ENCODE results near the gene RNF180. TPM values are rescaled to one million over a fixed set of nuclear protein-coding genes. Genes with fewer than 3 reads are reported as not detected.

Gene RNF180
- total and polyA plus RNA-seq, 2 donors (not counting 1 experiment from before 2014, with no cell fraction given): not detected

DNA sequence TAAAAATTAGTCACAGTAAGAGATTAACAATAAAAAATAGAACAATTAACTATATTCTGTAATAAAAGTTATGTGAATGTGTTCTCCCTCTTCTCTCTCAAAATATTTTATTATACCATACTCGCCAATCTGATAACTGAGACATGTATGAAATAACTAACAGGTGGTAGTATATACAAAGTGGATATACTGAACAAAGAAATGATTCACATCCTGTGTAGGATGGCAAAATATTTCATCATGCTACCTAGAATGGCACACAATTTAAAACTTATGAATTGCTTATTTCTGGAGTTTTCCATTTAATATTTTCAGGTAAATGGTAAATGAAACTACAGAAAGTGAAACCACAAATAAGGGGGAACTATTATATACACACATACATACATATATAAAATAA, 152.5 kb downstream of the RNF180 start:
- ChIA-PET POLR2A (no interaction called here), CTCF (no interaction called here)
- H3K4me1 Mint-ChIP-seq: no peaks in the 10 kb centered on the region
- H3K36me3 ChIP-seq (replicated peaks in 1 of 2; ENCODE audit: control extremely low read depth in 1 of 2, control insufficient read depth in 1 of 2, extremely low read depth in 1 of 2, insufficient read depth in 2 of 2, low read length in 1 of 2): no peaks in the 10 kb centered on the region
- DNase-seq (no peak), ATAC-seq (ENCODE audit: low read depth) (no peak)
- H3K79me2 ChIP-seq (ENCODE audit: control insufficient read depth, insufficient read depth, low read length): no peaks in the 10 kb centered on the region
- TF ChIP-seq EZH2 (IDR thresholded peaks at IDR 0.05; ENCODE audit: borderline replicate concordance, insufficient read depth, low read depth, low read length, poor library complexity, severe bottlenecking): no peak
- TF ChIP-seq, protein P1, sequence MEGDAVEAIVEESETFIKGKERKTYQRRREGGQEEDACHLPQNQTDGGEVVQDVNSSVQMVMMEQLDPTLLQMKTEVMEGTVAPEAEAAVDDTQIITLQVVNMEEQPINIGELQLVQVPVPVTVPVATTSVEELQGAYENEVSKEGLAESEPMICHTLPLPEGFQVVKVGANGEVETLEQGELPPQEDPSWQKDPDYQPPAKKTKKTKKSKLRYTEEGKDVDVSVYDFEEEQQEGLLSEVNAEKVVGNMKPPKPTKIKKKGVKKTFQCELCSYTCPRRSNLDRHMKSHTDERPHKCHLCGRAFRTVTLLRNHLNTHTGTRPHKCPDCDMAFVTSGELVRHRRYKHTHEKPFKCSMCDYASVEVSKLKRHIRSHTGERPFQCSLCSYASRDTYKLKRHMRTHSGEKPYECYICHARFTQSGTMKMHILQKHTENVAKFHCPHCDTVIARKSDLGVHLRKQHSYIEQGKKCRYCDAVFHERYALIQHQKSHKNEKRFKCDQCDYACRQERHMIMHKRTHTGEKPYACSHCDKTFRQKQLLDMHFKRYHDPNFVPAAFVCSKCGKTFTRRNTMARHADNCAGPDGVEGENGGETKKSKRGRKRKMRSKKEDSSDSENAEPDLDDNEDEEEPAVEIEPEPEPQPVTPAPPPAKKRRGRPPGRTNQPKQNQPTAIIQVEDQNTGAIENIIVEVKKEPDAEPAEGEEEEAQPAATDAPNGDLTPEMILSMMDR (IDR thresholded peaks at IDR 0.05): no peak
- no peaks in the 10 kb centered on the region for H3K9me3 ChIP-seq (ENCODE audit: control extremely low read depth in 1 of 3, control insufficient read depth in 2 of 3, insufficient read depth in 1 of 3, low read length in 2 of 3)
- no CpG with 5 or more reads among the region's 1 CpG for WGBS (ENCODE audit: insufficient coverage)
- H3K27me3 Mint-ChIP-seq: no peaks in the 10 kb centered on the region
- H4K20me1 ChIP-seq (ENCODE audit: control insufficient read depth, insufficient read depth, low read length, poor library complexity, severe bottlenecking): no peaks in the 10 kb centered on the region
- no peak overlapping the region for H2AFZ ChIP-seq (ENCODE audit: insufficient read depth, low read depth, low read length, poor library complexity, severe bottlenecking)
- no peak overlapping the region for H3K4me3 ChIP-seq (ENCODE audit: control extremely low read depth in 1 of 5, extremely low read depth in 1 of 5, insufficient read depth in 1 of 5, low read depth in 2 of 5, low read length in 4 of 5)
- H3K9ac ChIP-seq (ENCODE audit: low read length): no peak overlapping the region
- no peaks in the 10 kb centered on the region for H3K9me3 Mint-ChIP-seq (ENCODE audit: insufficient read depth)
- no peak overlapping the region for H3K27ac Mint-ChIP-seq
- intact Hi-C loops (cut with micrococcal nuclease): no loop called here
- no peaks in the 10 kb centered on the region for H3K27me3 ChIP-seq (replicated peaks in 1 of 4; ENCODE audit: control extremely low read depth in 1 of 4, control insufficient read depth in 3 of 4, insufficient read depth in 4 of 4, low read length in 3 of 4)
- H3K27ac ChIP-seq (ENCODE audit: low read length in 2 of 2): no peak overlapping the region
- H3K4me3 Mint-ChIP-seq: no peak overlapping the region
- H3K4me1 ChIP-seq (ENCODE audit: control insufficient read depth in 2 of 2, insufficient read depth in 2 of 2, low read length in 2 of 2): no peaks in the 10 kb centered on the region
- H3K4me2 ChIP-seq (replicated peaks; ENCODE audit: low read depth, low read length, poor library complexity, severe bottlenecking): no peak overlapping the region

DNA sequence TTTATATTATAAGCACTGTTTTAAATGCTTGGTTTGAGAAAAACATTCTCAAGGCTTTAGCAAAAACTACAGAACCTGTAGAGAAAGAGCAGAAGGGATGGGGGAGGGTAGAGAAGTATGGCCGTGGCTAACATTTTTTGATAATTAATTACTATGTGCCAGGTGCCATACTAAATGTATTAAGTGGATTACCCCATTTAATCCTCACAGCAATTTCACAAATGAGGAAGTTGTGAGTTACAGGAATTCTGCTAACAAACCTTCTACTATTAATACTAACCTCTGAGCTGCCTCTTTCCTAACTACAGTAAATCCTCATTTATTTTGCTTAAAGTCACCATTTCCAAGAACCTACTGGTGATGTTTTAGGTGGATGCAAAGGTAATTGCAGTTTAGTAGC, 157.9 kb downstream of the RNF180 start:
- ATAC-seq (ENCODE audit: low read depth): no peak
- Histone ChIP-seq H3K79me2 (ENCODE audit: control insufficient read depth, insufficient read depth, low read length) (no peaks in the 10 kb centered on the region), H3K4me3 (ENCODE audit: control extremely low read depth in 1 of 5, extremely low read depth in 1 of 5, insufficient read depth in 1 of 5, low read depth in 2 of 5, low read length in 4 of 5) (no peak overlapping the region), H3K4me1 (ENCODE audit: control insufficient read depth in 2 of 2, insufficient read depth in 2 of 2, low read length in 2 of 2) (no peaks in the 10 kb centered on the region), H3K27ac (ENCODE audit: low read length in 2 of 2) (no peak overlapping the region), H3K36me3 (replicated peaks in 1 of 2; ENCODE audit: control extremely low read depth in 1 of 2, control insufficient read depth in 1 of 2, extremely low read depth in 1 of 2, insufficient read depth in 2 of 2, low read length in 1 of 2) (no peaks in the 10 kb centered on the region), H2AFZ (ENCODE audit: insufficient read depth, low read depth, low read length, poor library complexity, severe bottlenecking) (no peak overlapping the region), H3K9ac (ENCODE audit: low read length) (no peak overlapping the region), H3K27me3 (replicated peaks in 1 of 4; ENCODE audit: control extremely low read depth in 1 of 4, control insufficient read depth in 3 of 4, insufficient read depth in 4 of 4, low read length in 3 of 4) (no peaks in the 10 kb centered on the region), H3K4me2 (replicated peaks; ENCODE audit: low read depth, low read length, poor library complexity, severe bottlenecking) (no peak overlapping the region), H3K9me3 (ENCODE audit: control extremely low read depth in 1 of 3, control insufficient read depth in 2 of 3, insufficient read depth in 1 of 3, low read length in 2 of 3) (no peaks in the 10 kb centered on the region), H4K20me1 (ENCODE audit: control insufficient read depth, insufficient read depth, low read length, poor library complexity, severe bottlenecking) (no peaks in the 10 kb centered on the region)
- ChIA-PET CTCF (no interaction called here), POLR2A (no interaction called here)
- intact Hi-C loops (cut with micrococcal nuclease): no loop called here
- Mint-ChIP-seq H3K27me3 (no peaks in the 10 kb centered on the region), H3K9me3 (ENCODE audit: insufficient read depth) (peaks cover 2% of the 10 kb centered on the region), H3K4me3 (no peak overlapping the region), H3K4me1 (no peaks in the 10 kb centered on the region), H3K27ac (no peak overlapping the region)
- WGBS (ENCODE audit: insufficient coverage): no CpG with 5 or more reads among the region's 1 CpG
- TF ChIP-seq EZH2 (IDR thresholded peaks at IDR 0.05; ENCODE audit: borderline replicate concordance, insufficient read depth, low read depth, low read length, poor library complexity, severe bottlenecking): no peak
- TF ChIP-seq, protein P1 (IDR thresholded peaks at IDR 0.05): no peak
- DNase-seq: no peak
